ENCODE results near the gene PLTP. TPM values are rescaled to one million over a fixed set of nuclear protein-coding genes. Genes with fewer than 3 reads are reported as not detected.
A peak's percentile ranks its signal among the peaks of the same experiment; 100 is the strongest.

The PLTP gene
- total RNA-seq, 4 donors from 2014 or later: 49.2 to 138 (median 70.4) TPM

DNA sequence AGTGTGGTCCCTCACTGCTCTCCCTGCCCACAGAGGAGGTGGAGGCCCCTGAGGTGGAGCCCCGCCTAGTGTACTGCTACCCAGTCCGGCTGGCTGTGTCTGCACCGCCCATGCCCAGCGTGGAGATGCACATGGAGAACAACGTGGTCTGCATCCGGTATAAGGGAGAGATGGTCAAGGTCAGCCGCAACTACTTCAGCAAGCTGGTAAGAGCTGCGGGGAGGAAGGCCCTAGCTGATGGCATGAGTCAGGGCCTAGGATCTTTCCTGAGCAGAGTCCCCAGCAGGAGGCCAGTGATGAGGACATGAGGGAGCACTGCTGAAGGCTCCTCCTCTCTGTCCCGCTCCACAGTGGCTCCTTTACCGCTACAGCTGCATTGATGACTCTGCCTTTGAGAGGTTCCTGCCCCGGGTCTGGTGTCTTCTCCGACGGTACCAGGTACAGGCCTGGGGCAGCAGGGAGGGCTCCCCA is 33.8 kb upstream of the PLTP start:
- H3K36me3 ChIP-seq: peaks cover 97% of the 10 kb centered on the region
- peak in 1 of 2 donors; percentile 65 for DNase-seq (ENCODE audit: low spot score in 2 of 2)

DNA sequence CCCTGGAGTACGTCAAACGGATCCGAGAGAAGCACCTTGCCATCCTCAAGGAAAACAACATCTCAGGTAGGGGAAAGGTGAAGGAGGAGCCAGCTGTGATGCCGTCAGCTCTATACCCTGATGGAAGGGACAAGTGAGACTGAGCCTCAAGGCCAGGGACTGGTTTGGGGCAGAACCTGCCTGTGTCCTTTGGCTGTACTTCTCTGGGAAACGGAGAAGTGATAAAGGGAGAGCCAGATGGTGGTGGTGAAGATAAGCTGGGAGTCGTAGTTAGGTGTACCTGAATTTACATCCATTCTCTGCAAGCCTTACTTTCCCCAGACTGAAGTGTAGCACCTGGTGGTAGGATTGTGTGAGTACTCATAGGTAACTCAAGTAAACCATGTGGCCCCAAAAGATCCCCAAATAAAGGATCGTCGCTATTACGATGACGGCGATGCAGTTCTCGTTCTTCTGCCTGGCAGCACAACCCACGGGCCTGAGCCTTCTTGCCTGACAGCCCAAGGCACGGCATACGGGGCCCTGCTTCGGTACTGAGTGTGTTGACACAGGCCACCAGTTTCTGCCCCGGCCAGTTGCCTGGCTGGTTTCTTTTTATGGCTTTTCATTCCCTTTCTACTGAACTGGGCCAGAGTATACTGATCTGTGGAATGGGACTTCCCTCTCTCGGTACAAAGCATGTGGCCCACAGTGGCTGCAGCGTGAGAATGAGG is 33.2 kb upstream of the PLTP start:
- no peaks in the 10 kb centered on the region for H3K27me3 ChIP-seq
- peaks cover 32% of the 10 kb centered on the region for H3K4me1 ChIP-seq
- peak overlapping the region; percentile 81 for H3K27ac ChIP-seq
- WGBS: 80% methylated on average over 19 of the region's 19 CpGs
- no peaks in the 10 kb centered on the region for H3K9me3 ChIP-seq
- no peak for TF ChIP-seq POLR2AphosphoS5 (IDR thresholded peaks at IDR 0.05)
- TF ChIP-seq EP300 (IDR thresholded peaks at IDR 0.05): no peak
- TF ChIP-seq, protein P1, sequence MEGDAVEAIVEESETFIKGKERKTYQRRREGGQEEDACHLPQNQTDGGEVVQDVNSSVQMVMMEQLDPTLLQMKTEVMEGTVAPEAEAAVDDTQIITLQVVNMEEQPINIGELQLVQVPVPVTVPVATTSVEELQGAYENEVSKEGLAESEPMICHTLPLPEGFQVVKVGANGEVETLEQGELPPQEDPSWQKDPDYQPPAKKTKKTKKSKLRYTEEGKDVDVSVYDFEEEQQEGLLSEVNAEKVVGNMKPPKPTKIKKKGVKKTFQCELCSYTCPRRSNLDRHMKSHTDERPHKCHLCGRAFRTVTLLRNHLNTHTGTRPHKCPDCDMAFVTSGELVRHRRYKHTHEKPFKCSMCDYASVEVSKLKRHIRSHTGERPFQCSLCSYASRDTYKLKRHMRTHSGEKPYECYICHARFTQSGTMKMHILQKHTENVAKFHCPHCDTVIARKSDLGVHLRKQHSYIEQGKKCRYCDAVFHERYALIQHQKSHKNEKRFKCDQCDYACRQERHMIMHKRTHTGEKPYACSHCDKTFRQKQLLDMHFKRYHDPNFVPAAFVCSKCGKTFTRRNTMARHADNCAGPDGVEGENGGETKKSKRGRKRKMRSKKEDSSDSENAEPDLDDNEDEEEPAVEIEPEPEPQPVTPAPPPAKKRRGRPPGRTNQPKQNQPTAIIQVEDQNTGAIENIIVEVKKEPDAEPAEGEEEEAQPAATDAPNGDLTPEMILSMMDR (IDR thresholded peaks at IDR 0.05): no peak
- no peak for TF ChIP-seq POLR2A (IDR thresholded peaks at IDR 0.05)
- H3K36me3 ChIP-seq: peaks cover 97% of the 10 kb centered on the region
- no peak overlapping the region for H3K4me3 ChIP-seq
- no peak for DNase-seq (ENCODE audit: low spot score in 2 of 2)

More for the DNA sequence above, 33.8 kb upstream of the PLTP start:
- peak overlapping the region; percentile 81 for H3K27ac ChIP-seq
- no peaks in the 10 kb centered on the region for H3K9me3 ChIP-seq
- no peak overlapping the region for H3K4me3 ChIP-seq
- TF ChIP-seq EP300 (IDR thresholded peaks at IDR 0.05) (no peak), POLR2A (IDR thresholded peaks at IDR 0.05) (no peak), POLR2AphosphoS5 (IDR thresholded peaks at IDR 0.05) (no peak)
- TF ChIP-seq, protein P1 (IDR thresholded peaks at IDR 0.05): no peak
- peaks cover 32% of the 10 kb centered on the region for H3K4me1 ChIP-seq
- no peaks in the 10 kb centered on the region for H3K27me3 ChIP-seq
- WGBS: 87% methylated on average over 11 of the region's 13 CpGs

DNA sequence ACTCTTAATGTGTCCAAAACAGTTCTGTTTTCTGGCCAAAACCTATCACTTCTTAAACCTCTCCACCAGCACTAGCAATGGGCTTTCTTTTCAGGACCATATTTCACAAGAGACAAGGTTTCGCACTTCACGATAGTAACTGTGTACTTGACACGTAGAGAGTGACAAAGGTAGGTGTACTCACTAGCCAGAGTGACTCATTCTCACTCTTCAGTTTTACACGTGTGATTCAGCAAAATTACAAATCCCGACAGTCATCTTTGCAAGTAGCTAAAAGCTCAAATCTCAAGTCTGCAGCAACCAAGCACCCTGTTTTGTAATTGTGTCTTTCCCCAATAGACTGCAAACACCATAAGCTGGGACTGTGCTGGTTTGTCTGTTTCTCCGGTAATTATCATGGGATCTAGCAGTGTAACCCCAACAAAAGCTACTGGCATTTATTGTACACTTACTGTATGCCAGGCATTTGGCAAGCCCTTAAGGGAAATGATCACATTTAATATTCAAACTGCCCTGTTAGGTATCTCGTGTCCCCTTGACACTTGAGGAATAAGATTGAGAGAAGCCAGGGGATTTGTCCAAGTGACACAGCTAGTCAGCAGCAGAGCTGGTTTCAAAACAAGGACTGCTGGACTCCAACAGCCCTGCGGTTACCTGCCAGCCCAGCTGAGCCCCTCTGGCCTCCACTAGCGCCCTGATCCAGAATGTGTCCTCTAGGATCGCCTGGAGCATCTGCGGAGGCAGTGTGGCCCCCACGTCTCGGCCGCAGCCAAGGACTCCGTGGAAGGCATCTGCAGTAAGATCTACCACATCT is 32.4 kb upstream of the PLTP start:
- Histone ChIP-seq H3K4me1 (peaks cover 31% of the 10 kb centered on the region), H3K27ac (no peak overlapping the region), H3K36me3 (peaks cover 97% of the 10 kb centered on the region), H3K9me3 (no peaks in the 10 kb centered on the region), H3K27me3 (no peaks in the 10 kb centered on the region), H3K4me3 (no peak overlapping the region)
- WGBS: 74% methylated on average over 11 of the region's 15 CpGs
- DNase-seq (ENCODE audit: low spot score in 2 of 2): no peak
- TF ChIP-seq, protein P1 (IDR thresholded peaks at IDR 0.05): no peak
- no peak for TF ChIP-seq POLR2AphosphoS5 (IDR thresholded peaks at IDR 0.05)
- no peak for TF ChIP-seq EP300 (IDR thresholded peaks at IDR 0.05)
- TF ChIP-seq POLR2A (IDR thresholded peaks at IDR 0.05): no peak

DNA sequence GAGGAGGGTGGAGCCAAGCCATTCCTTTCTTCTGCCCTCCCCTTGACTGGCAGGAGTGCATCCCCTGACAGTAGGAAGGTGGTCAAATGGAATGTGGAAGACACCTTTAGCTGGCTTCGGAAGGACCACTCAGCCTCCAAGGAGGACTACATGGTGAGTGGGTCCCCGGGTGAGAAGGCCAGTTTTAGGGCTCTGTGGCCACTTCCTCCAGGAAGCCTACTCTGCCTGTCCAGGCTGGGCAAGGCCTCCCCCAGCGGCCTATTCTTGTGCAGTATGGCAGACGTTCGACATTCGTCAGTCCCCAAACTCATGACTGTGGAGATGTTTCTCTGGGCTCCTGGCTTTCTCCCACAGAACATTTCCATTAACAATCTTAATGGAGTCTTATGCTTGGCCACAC is 31.7 kb upstream of the PLTP start:
- no peak overlapping the region for H3K27ac ChIP-seq
- WGBS: 93% methylated on average over 6 of the region's 6 CpGs

More for the DNA sequence above, 31.7 kb upstream of the PLTP start:
- Histone ChIP-seq H3K27me3 (no peaks in the 10 kb centered on the region), H3K4me3 (no peak overlapping the region), H3K9me3 (no peaks in the 10 kb centered on the region), H3K4me1 (peaks cover 29% of the 10 kb centered on the region), H3K36me3 (peaks cover 97% of the 10 kb centered on the region)
- no peak for DNase-seq (ENCODE audit: low spot score in 2 of 2)
- TF ChIP-seq, protein P1 (IDR thresholded peaks at IDR 0.05): no peak
- no peak for TF ChIP-seq EP300 (IDR thresholded peaks at IDR 0.05)
- no peak for TF ChIP-seq POLR2A (IDR thresholded peaks at IDR 0.05)
- no peak for TF ChIP-seq POLR2AphosphoS5 (IDR thresholded peaks at IDR 0.05)

Data from suprapubic skin (tissue), 4 donors.